Measurements from ENCODE around the gene GADD45G. TPM values are rescaled to one million over a fixed set of nuclear protein-coding genes. Genes with fewer than 3 reads are reported as not detected.
A peak's percentile ranks its signal among the peaks of the same experiment; 100 is the strongest.

GADD45G gene
- total RNA-seq, 1 experiment from 2014 or later: 10.6 TPM

DNA sequence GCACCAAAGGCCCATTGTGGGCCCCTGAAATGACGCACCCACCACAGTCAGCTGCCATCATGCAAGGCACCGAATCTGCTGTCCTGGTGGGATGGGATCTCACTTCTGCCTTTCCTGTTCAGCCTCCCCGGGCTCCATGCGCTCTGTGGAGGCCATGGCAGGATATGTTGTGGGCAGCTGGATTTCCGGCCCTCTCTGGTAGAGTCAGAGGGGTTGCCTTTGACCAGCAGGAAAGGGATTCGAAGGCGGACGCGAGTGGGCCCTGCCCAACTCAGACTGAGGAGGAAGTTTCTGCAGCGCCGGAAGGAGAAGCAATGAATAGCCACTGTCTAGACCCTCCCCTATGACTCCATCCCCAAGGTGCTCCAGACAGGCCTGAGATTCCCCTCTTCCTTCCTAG, 35.5 kb downstream of the GADD45G start (continued):
- no peak for TF ChIP-seq NFYB (CRISPR knock-in tag; conservative IDR thresholded peaks at IDR 0.05; ENCODE audit: low read depth)
- TF ChIP-seq PRRX2 (CRISPR knock-in tag; IDR thresholded peaks at IDR 0.05): no peak
- no peak for TF ChIP-seq GRHL2 (CRISPR knock-in tag; IDR thresholded peaks at IDR 0.05; ENCODE audit: insufficient replicate concordance, severe bottlenecking)
- TF ChIP-seq IRF2 (CRISPR knock-in tag; IDR thresholded peaks at IDR 0.05; ENCODE audit: borderline replicate concordance, low read depth): no peak
- TF ChIP-seq TP53 (CRISPR knock-in tag; IDR thresholded peaks at IDR 0.05): no peak
- TF ChIP-seq ZNF232 (CRISPR knock-in tag; IDR thresholded peaks at IDR 0.05): no peak
- TF ChIP-seq, protein P1, sequence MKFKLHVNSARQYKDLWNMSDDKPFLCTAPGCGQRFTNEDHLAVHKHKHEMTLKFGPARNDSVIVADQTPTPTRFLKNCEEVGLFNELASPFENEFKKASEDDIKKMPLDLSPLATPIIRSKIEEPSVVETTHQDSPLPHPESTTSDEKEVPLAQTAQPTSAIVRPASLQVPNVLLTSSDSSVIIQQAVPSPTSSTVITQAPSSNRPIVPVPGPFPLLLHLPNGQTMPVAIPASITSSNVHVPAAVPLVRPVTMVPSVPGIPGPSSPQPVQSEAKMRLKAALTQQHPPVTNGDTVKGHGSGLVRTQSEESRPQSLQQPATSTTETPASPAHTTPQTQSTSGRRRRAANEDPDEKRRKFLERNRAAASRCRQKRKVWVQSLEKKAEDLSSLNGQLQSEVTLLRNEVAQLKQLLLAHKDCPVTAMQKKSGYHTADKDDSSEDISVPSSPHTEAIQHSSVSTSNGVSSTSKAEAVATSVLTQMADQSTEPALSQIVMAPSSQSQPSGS (CRISPR knock-in tag; IDR thresholded peaks at IDR 0.05; ENCODE audit: borderline replicate concordance, low read depth): no peak
- TF ChIP-seq NR3C1 (CRISPR knock-in tag; conservative IDR thresholded peaks at IDR 0.05; ENCODE audit: low read depth): no peak
- TF ChIP-seq ATF1 (CRISPR knock-in tag; IDR thresholded peaks at IDR 0.05): no peak
- no peak for TF ChIP-seq ZNF219 (CRISPR knock-in tag; IDR thresholded peaks at IDR 0.05; ENCODE audit: borderline replicate concordance)
- no peak for TF ChIP-seq RORB (CRISPR knock-in tag; IDR thresholded peaks at IDR 0.05)
- TF ChIP-seq ATF6 (CRISPR knock-in tag; IDR thresholded peaks at IDR 0.05): no peak

DNA sequence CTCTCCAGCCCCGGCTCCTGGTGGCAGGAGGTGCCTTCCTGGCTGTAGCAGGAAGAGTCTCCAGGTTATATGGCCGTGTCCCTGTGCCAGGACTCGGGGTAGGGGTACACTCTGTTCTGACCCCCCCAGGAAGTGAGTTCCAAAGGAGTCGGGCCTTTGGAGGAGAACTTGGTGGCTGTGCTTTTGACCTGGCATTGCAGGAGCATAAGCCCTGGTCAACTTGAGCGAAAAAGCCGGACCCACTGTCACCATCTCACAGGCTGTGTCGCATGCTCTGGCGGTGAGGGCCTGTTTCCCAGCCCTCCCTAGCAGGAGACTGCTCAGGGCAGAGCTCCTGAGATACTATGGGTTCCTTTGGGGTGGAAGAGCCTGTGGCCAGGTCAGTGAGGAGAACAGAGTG, 36.0 kb downstream of the GADD45G start:
- no peaks in the 10 kb centered on the region; the same call in 1 of the 2 replicates for H3K27me3 Mint-ChIP-seq (ENCODE audit: low read depth)
- H3K4me1 Mint-ChIP-seq: peaks cover 8% of the 10 kb centered on the region
- ChIA-PET CTCF (interaction anchor here (1.5 kb wide), 1 partner anchor 48 kb away, joined by 6 read pairs; no protein-coding TSS in a partner anchor), POLR2A (no interaction called here)
- no peaks in the 10 kb centered on the region for H3K36me3 Mint-ChIP-seq
- no peak for DNase-seq (ENCODE audit: low spot score)
- no peak for ATAC-seq
- peaks cover 11% of the 10 kb centered on the region for H3K9me3 Mint-ChIP-seq
- TF ChIP-seq RELA (CRISPR knock-in tag; IDR thresholded peaks at IDR 0.05; ENCODE audit: borderline replicate concordance): no peak
- TF ChIP-seq NR1H2 (CRISPR knock-in tag; IDR thresholded peaks at IDR 0.05): 0 out of 2 replicates have a peak, but pooled peaks have one; percentile 40
- no peak for TF ChIP-seq OVOL2 (CRISPR knock-in tag; IDR thresholded peaks at IDR 0.05; ENCODE audit: borderline replicate concordance)
- no peak overlapping the region for H3K4me3 Mint-ChIP-seq
- H3K27ac Mint-ChIP-seq: no peak overlapping the region

DNA sequence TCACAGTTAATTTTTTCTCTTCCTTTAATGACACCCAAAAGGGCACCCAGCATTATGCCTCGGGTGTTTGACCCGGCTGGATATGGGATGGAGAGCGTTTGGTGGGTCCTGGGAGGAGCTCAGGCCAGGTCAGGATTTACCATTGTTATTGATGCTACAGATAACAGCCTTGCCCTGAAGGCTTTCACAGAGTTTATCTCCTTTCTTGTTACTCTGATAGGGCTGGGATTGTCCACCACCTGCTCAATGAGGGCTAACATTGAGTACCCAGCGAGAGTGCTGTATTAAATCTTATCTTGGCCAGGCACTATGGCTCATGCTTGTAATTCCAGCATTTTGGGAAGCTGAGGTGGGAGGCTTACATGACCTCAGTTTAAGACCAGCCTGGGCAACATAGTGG, 37.2 kb downstream of the GADD45G start:
- DNase-seq (ENCODE audit: low spot score) (no peak), ATAC-seq (no peak)
- no peaks in the 10 kb centered on the region for H3K27me3 Mint-ChIP-seq (ENCODE audit: low read depth)
- POLR2A ChIA-PET: no interaction called here
- CTCF ChIA-PET: interaction anchor here (1.4 to 1.5 kb wide), 2 partner anchors 39 to 49 kb away, joined by 6 read pairs; no protein-coding TSS in a partner anchor
- peaks cover 11% of the 10 kb centered on the region for H3K9me3 Mint-ChIP-seq
- H3K27ac Mint-ChIP-seq: no peak overlapping the region
- no peak overlapping the region for H3K4me3 Mint-ChIP-seq
- peaks cover 8% of the 10 kb centered on the region for H3K4me1 Mint-ChIP-seq
- no peaks in the 10 kb centered on the region for H3K36me3 Mint-ChIP-seq
- TF ChIP-seq HMGA2 (CRISPR knock-in tag; IDR thresholded peaks at IDR 0.05): no peak
- no peak for TF ChIP-seq ZNF423 (CRISPR knock-in tag; IDR thresholded peaks at IDR 0.05)
- TF ChIP-seq, protein P2, sequence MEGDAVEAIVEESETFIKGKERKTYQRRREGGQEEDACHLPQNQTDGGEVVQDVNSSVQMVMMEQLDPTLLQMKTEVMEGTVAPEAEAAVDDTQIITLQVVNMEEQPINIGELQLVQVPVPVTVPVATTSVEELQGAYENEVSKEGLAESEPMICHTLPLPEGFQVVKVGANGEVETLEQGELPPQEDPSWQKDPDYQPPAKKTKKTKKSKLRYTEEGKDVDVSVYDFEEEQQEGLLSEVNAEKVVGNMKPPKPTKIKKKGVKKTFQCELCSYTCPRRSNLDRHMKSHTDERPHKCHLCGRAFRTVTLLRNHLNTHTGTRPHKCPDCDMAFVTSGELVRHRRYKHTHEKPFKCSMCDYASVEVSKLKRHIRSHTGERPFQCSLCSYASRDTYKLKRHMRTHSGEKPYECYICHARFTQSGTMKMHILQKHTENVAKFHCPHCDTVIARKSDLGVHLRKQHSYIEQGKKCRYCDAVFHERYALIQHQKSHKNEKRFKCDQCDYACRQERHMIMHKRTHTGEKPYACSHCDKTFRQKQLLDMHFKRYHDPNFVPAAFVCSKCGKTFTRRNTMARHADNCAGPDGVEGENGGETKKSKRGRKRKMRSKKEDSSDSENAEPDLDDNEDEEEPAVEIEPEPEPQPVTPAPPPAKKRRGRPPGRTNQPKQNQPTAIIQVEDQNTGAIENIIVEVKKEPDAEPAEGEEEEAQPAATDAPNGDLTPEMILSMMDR (IDR thresholded peaks at IDR 0.05): no peak
- TF ChIP-seq ZNF219 (CRISPR knock-in tag; IDR thresholded peaks at IDR 0.05; ENCODE audit: borderline replicate concordance): no peak
- TF ChIP-seq CBFB (CRISPR knock-in tag; IDR thresholded peaks at IDR 0.05; ENCODE audit: low read depth): no peak
- no peak for TF ChIP-seq TEAD1 (CRISPR knock-in tag; IDR thresholded peaks at IDR 0.05)
- no peak for TF ChIP-seq ATF6 (CRISPR knock-in tag; IDR thresholded peaks at IDR 0.05)
- no peak for TF ChIP-seq NFE2L1 (CRISPR knock-in tag; IDR thresholded peaks at IDR 0.05)
- no peak for TF ChIP-seq ZNF416 (CRISPR knock-in tag; IDR thresholded peaks at IDR 0.05)
- TF ChIP-seq GTF2I (CRISPR knock-in tag; conservative IDR thresholded peaks at IDR 0.05): no peak
- TF ChIP-seq E2F5 (CRISPR knock-in tag; IDR thresholded peaks at IDR 0.05): no peak
- TF ChIP-seq ZNF263 (CRISPR knock-in tag; IDR thresholded peaks at IDR 0.05; ENCODE audit: low read depth): no peak
- no peak for TF ChIP-seq IRF1 (CRISPR knock-in tag; IDR thresholded peaks at IDR 0.05)
